ENCODE results near the gene LAT.

DNA sequence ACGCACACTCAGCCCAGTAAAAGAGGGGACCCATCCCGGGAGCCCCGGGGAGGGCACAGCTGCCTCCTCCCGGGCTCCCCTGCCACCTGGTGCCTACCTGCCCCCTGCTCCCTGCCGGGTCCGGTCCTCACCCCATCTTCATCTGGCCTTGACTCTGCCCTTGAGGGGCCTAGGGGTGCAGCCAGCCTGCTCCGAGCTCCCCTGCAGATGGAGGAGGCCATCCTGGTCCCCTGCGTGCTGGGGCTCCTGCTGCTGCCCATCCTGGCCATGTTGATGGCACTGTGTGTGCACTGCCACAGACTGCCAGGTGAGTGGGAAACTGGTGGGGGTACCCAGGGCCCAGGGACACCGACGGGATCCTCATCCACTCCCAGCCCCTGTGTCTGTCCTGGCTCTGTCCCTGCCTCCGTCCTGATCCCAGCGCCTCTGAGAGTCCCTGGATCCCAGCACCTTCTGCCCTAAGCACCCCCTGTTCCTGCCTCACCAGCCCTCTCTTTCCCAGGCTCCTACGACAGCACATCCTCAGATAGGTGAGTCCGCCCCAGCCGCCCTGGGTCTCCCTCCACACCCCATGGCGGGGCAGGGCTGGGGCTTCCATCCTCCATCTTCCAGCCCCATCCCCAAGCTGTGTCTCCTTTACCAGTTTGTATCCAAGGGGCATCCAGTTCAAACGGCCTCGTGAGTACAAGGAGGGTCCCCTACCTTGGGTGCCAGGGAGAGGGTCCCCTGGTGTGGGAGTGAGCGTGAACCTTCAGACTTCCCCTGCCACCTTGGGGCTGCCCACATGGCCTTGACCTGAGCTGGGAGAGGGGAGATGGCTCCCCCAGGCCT lies 574 bp downstream of the LAT start:
- TF ChIP-seq, protein P1, sequence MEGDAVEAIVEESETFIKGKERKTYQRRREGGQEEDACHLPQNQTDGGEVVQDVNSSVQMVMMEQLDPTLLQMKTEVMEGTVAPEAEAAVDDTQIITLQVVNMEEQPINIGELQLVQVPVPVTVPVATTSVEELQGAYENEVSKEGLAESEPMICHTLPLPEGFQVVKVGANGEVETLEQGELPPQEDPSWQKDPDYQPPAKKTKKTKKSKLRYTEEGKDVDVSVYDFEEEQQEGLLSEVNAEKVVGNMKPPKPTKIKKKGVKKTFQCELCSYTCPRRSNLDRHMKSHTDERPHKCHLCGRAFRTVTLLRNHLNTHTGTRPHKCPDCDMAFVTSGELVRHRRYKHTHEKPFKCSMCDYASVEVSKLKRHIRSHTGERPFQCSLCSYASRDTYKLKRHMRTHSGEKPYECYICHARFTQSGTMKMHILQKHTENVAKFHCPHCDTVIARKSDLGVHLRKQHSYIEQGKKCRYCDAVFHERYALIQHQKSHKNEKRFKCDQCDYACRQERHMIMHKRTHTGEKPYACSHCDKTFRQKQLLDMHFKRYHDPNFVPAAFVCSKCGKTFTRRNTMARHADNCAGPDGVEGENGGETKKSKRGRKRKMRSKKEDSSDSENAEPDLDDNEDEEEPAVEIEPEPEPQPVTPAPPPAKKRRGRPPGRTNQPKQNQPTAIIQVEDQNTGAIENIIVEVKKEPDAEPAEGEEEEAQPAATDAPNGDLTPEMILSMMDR (IDR thresholded peaks at IDR 0.05): no peak
- no peak for TF ChIP-seq POLR2A (IDR thresholded peaks at IDR 0.05)
